Measurements from ENCODE around the gene MTG2. TPM values are rescaled to one million over a fixed set of nuclear protein-coding genes. Genes with fewer than 3 reads are reported as not detected.
A peak's percentile ranks its signal among the peaks of the same experiment; 100 is the strongest.

MTG2 gene
- total and polyA plus RNA-seq, 2 of the 13 experiments (the other 11 are each of a cell fraction or from before 2014, with no cell fraction given): 20.4 to 37.8 TPM

DNA sequence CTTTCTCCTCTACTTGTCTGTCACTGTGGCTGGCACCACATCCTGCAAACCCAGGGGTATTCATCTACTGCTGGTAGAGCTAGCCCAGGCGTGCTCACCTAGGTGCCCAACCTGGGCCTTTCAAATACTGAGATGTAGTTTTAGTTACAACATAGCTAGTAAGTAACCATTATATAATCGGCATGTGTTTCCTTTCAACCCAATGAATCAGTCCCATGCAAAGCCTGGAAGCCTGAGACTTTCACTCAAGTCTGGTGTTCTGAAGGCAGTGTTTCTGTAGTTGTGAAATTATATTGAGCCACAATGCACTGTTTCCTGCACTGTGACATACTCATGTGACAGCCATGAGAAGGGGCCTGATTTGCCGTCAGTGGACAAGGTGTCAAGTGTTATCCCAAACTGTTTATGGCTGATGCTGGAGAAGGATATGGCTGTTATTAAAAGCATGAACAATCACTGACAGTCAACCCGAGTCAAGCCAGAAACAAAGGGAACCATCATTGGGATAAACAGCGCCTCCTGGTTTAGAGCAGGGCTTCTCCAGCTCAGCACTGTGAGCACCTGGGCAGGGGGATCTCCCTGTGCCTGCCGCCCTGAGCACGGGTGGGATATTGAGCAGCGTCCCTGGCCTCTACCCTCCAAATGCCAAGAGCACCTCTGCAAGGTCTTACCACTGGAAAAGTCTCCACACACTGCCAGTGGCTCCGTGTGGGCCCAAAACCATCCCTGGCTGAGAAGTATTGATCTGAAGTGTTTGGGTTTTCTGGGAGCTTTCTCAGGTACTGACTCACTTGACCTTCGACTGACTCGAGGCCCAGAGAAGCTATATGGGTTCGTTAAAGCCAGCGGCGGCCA is 41.2 kb upstream of the MTG2 start (continued):
- TF ChIP-seq ZNF605 (CRISPR knock-in tag; IDR thresholded peaks at IDR 0.05) (no peak), HOXD1 (CRISPR knock-in tag; IDR thresholded peaks at IDR 0.05) (0 out of 2 replicates have a peak, but pooled peaks have one; percentile 22), ZNF678 (CRISPR knock-in tag; IDR thresholded peaks at IDR 0.05) (no peak), NCOA5 (CRISPR knock-in tag; IDR thresholded peaks at IDR 0.05) (no peak), ZNF383 (CRISPR knock-in tag; IDR thresholded peaks at IDR 0.05; ENCODE audit: borderline replicate concordance) (no peak), MIER2 (CRISPR knock-in tag; IDR thresholded peaks at IDR 0.05) (0 out of 2 replicates have a peak, but pooled peaks have one; percentile 30), ZFP37 (CRISPR knock-in tag; IDR thresholded peaks at IDR 0.05; ENCODE audit: borderline replicate concordance) (no peak; the same call in 1 of the 2 replicates), SP4 (CRISPR knock-in tag; IDR thresholded peaks at IDR 0.05) (peak; percentile 56; the same call in 1 of the 2 replicates), HDAC1 (CRISPR knock-in tag; IDR thresholded peaks at IDR 0.05) (no peak), HOXA5 (CRISPR knock-in tag; IDR thresholded peaks at IDR 0.05) (no peak), ARNT (IDR thresholded peaks at IDR 0.05) (no peak), ZNF382 (CRISPR knock-in tag; IDR thresholded peaks at IDR 0.05; ENCODE audit: borderline replicate concordance) (no peak), NR1H2 (CRISPR knock-in tag; IDR thresholded peaks at IDR 0.05; ENCODE audit: borderline replicate concordance, low read depth) (no peak), ZNF24 (IDR thresholded peaks at IDR 0.05) (no peak), RFX5 (IDR thresholded peaks at IDR 0.05; ENCODE audit: low read depth, low read length) (no peak), KLF6 (CRISPR knock-in tag; IDR thresholded peaks at IDR 0.05) (no peak), ZNF772 (CRISPR knock-in tag; IDR thresholded peaks at IDR 0.05) (no peak), YEATS4 (CRISPR knock-in tag; IDR thresholded peaks at IDR 0.05; ENCODE audit: borderline replicate concordance) (no peak), ZSCAN20 (CRISPR knock-in tag; IDR thresholded peaks at IDR 0.05; ENCODE audit: borderline replicate concordance) (no peak), ELF1 (CRISPR knock-in tag; IDR thresholded peaks at IDR 0.05) (peak; percentile 7; the same call in 1 of the 2 replicates), NFYB (CRISPR knock-in tag; IDR thresholded peaks at IDR 0.05) (no peak), ZNF292 (CRISPR knock-in tag; IDR thresholded peaks at IDR 0.05; ENCODE audit: borderline replicate concordance, low read depth) (no peak), ZNF607 (CRISPR knock-in tag; IDR thresholded peaks at IDR 0.05; ENCODE audit: borderline replicate concordance) (no peak)
- TF ChIP-seq, protein P1, sequence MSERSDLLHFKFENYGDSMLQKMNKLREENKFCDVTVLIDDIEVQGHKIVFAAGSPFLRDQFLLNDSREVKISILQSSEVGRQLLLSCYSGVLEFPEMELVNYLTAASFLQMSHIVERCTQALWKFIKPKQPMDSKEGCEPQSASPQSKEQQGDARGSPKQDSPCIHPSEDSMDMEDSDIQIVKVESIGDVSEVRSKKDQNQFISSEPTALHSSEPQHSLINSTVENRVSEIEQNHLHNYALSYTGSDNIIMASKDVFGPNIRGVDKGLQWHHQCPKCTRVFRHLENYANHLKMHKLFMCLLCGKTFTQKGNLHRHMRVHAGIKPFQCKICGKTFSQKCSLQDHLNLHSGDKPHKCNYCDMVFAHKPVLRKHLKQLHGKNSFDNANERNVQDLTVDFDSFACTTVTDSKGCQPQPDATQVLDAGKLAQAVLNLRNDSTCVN (CRISPR knock-in tag; IDR thresholded peaks at IDR 0.05; ENCODE audit: borderline replicate concordance): peak; percentile 47; the same call in 1 of the 2 replicates
- TF ChIP-seq, protein P2, sequence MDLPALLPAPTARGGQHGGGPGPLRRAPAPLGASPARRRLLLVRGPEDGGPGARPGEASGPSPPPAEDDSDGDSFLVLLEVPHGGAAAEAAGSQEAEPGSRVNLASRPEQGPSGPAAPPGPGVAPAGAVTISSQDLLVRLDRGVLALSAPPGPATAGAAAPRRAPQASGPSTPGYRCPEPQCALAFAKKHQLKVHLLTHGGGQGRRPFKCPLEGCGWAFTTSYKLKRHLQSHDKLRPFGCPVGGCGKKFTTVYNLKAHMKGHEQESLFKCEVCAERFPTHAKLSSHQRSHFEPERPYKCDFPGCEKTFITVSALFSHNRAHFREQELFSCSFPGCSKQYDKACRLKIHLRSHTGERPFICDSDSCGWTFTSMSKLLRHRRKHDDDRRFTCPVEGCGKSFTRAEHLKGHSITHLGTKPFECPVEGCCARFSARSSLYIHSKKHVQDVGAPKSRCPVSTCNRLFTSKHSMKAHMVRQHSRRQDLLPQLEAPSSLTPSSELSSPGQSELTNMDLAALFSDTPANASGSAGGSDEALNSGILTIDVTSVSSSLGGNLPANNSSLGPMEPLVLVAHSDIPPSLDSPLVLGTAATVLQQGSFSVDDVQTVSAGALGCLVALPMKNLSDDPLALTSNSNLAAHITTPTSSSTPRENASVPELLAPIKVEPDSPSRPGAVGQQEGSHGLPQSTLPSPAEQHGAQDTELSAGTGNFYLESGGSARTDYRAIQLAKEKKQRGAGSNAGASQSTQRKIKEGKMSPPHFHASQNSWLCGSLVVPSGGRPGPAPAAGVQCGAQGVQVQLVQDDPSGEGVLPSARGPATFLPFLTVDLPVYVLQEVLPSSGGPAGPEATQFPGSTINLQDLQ (CRISPR knock-in tag; IDR thresholded peaks at IDR 0.05): no peak
- TF ChIP-seq, protein P3, sequence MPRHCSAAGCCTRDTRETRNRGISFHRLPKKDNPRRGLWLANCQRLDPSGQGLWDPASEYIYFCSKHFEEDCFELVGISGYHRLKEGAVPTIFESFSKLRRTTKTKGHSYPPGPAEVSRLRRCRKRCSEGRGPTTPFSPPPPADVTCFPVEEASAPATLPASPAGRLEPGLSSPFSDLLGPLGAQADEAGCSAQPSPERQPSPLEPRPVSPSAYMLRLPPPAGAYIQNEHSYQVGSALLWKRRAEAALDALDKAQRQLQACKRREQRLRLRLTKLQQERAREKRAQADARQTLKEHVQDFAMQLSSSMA (CRISPR knock-in tag; IDR thresholded peaks at IDR 0.05): no peak

Data from HepG2 (cell line).